ENCODE results near the gene PPP2R1A.

The PPP2R1A gene

DNA sequence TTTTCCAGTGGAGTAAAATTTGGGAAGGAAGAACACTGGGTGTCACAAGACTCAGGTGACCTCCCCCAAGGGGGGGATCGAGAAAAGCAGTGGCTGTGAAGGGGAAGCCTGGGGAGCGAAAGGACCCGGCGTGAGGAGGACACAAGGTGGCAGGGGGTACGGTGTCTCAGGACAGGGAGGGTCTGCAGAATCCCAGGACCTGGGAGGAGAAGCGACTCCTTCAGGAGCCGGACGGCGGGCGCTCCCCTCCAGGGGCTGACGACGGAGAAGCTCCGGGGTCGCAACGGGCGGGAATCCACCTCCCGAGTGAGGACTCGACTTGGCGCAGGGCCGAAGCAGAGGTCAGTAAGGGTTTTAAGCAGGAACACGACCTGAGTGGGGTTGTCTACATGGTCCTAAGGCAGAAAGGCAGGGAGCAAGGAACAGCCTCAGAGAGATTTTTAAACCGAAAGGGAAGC is 19.0 kb upstream of the PPP2R1A start:
- H3K4me3 ChIP-seq (ENCODE audit: low read depth, low read length) = peak overlapping the region; percentile 82
- DNase-seq (ENCODE audit: low read depth, low spot score) = no peak
- CTCF ChIA-PET = no interaction called here
- POLR2A ChIA-PET = no interaction called here
- TF ChIP-seq, protein P1, sequence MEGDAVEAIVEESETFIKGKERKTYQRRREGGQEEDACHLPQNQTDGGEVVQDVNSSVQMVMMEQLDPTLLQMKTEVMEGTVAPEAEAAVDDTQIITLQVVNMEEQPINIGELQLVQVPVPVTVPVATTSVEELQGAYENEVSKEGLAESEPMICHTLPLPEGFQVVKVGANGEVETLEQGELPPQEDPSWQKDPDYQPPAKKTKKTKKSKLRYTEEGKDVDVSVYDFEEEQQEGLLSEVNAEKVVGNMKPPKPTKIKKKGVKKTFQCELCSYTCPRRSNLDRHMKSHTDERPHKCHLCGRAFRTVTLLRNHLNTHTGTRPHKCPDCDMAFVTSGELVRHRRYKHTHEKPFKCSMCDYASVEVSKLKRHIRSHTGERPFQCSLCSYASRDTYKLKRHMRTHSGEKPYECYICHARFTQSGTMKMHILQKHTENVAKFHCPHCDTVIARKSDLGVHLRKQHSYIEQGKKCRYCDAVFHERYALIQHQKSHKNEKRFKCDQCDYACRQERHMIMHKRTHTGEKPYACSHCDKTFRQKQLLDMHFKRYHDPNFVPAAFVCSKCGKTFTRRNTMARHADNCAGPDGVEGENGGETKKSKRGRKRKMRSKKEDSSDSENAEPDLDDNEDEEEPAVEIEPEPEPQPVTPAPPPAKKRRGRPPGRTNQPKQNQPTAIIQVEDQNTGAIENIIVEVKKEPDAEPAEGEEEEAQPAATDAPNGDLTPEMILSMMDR (IDR thresholded peaks at IDR 0.05; ENCODE audit: insufficient read depth, low read length, missing control alignments) = no peak

DNA sequence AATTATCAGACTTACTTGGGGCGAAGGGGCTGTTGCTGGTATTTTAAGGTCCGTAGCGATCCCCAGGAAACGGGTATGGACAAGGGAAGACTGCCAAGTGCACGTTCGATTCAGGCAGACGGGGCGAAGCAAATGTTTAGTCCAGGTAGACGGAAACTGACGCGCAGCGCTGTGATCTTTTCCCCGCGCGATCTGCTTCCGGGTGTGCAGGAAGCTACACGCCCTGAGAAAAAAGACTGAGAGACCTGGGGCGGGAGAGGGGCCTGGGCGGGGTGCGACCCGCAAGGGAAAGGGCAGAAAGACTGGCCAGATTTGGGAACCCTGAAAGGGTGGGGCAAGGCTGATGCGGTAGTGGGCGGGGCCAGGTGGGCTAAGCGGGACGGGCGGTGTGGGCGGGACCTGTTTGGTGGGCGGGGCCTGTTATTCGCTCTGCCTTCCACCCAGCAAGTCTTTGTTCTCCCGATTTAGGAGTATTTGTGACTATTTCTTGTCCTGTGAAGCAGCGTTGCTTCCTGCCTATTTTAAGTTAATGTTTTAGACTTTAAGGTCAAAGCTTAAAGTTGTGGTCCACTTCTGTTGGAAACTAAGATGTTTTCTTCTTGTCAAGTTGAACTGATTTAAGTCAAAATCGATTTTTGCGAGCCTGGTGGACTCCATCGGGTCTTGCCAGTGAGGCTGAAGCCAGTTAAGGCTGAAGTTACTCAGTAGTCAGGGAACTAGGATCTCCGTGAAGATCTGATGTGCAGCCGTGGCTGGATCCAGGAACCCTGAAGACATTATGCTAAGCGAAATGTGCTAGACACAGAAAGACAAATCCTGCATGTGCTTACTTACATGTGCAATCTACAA is 18.3 kb upstream of the PPP2R1A start, which contains the start of gene ZNF836:
Gene ZNF836, minus strand, starts transcription at position 301 of the 849 bp plus-strand sequence. CDS start 3,549 bp downstream, outside the sequence.
- ChIA-PET CTCF (interaction anchor here (0.7 to 1.2 kb wide), 3 partner anchors 32 to 66 kb away, joined by 3 to 4 read pairs (median 3); partner anchors contain the start of gene ZNF616), POLR2A (interaction anchor here (0.6 kb wide), 1 partner anchor 28 kb away, joined by 3 read pairs; no protein-coding TSS in a partner anchor)
- peak within 1 kb of the TSS; percentile 82 for H3K4me3 ChIP-seq (ENCODE audit: low read depth, low read length)
- no peak for DNase-seq (ENCODE audit: low read depth, low spot score)
- TF ChIP-seq, protein P1 (IDR thresholded peaks at IDR 0.05; ENCODE audit: insufficient read depth, low read length, missing control alignments) = no peak

DNA sequence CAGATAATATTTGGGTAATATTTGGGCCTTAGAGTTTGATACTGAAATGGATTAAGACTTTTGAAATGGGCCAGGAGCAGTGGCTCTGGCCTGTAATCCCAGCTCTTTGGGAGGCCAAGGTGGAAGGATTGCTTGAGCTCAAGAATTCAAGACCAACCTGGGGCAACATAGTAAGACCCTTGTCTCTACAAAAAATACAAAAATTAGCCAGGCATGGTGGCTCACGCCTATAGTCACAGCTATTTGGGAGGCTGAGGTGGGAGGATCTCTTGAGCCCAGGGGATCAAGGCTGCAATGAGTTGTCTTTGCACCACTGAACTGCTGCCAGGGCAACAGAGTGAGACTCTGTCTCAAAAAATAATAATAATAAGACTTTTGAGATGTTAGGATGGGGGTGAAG is 17.5 kb upstream of the PPP2R1A start:
- ChIA-PET POLR2A (interaction anchor here (0.6 kb wide), 1 partner anchor 27 kb away, joined by 3 read pairs; no protein-coding TSS in a partner anchor), CTCF (interaction anchor here (0.6 to 1.2 kb wide), 3 partner anchors 31 to 34 kb away, joined by 3 read pairs; partner anchors contain the start of gene ZNF616)
- no peak overlapping the region for H3K4me3 ChIP-seq (ENCODE audit: low read depth, low read length)
- TF ChIP-seq, protein P1 (IDR thresholded peaks at IDR 0.05; ENCODE audit: insufficient read depth, low read length, missing control alignments) = no peak
- no peak for DNase-seq (ENCODE audit: low read depth, low spot score)

DNA sequence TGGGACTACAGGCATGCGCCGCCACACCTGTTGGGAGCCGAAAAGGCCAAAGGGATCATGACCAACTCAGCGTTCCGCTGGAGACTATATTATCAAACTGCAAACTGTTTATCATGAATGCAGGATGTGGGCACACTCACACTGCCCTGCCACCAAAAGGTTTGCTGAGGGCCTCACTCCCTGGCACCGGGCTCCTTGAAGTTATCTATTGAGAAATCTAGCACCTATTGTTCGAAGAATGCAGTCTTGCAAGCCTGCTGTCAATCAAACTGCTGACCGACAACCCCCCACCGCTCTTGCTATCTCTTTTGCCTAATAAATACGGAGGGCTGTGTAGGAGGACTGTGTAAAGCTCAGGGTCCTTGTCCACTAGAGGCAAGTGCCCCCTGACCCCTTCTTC is 13.3 kb upstream of the PPP2R1A start:
- no peak overlapping the region for H3K4me3 ChIP-seq (ENCODE audit: low read depth, low read length)
- TF ChIP-seq, protein P1 (IDR thresholded peaks at IDR 0.05; ENCODE audit: insufficient read depth, low read length, missing control alignments) = no peak
- ChIA-PET POLR2A (interaction anchor here (0.8 kb wide), 1 partner anchor 12 kb away, joined by 3 read pairs; no protein-coding TSS in a partner anchor), CTCF (no interaction called here)
- DNase-seq (ENCODE audit: low read depth, low spot score) = no peak

DNA sequence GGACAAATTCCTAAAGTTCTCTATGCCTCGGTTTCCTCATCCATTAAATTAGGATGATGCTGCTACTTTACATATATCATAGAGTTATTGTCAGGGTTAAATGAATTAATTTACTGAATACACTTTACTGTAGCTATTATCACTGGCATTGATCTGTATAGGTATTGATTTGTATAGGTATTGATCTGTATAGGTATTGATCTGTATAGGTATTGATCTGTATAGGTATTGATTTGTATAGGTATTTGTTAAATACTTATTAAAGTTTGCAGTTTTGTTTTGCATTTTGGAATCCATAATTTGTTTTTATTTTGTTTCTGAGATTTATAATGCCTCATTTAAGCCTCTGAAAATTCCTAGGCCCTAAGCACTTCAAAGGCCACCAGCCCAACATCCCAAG is 2.4 kb upstream of the PPP2R1A start:
- TF ChIP-seq, protein P1 (IDR thresholded peaks at IDR 0.05; ENCODE audit: insufficient read depth, low read length, missing control alignments) = no peak
- POLR2A ChIA-PET = no interaction called here
- DNase-seq (ENCODE audit: low read depth, low spot score) = no peak
- no peak overlapping the region for H3K4me3 ChIP-seq (ENCODE audit: low read depth, low read length)
- CTCF ChIA-PET = no interaction called here

Measured in AG04449 (cell line).